ENCODE data around the gene GMPPB.
A peak's percentile ranks its signal among the peaks of the same experiment; 100 is the strongest.

The GMPPB gene

DNA sequence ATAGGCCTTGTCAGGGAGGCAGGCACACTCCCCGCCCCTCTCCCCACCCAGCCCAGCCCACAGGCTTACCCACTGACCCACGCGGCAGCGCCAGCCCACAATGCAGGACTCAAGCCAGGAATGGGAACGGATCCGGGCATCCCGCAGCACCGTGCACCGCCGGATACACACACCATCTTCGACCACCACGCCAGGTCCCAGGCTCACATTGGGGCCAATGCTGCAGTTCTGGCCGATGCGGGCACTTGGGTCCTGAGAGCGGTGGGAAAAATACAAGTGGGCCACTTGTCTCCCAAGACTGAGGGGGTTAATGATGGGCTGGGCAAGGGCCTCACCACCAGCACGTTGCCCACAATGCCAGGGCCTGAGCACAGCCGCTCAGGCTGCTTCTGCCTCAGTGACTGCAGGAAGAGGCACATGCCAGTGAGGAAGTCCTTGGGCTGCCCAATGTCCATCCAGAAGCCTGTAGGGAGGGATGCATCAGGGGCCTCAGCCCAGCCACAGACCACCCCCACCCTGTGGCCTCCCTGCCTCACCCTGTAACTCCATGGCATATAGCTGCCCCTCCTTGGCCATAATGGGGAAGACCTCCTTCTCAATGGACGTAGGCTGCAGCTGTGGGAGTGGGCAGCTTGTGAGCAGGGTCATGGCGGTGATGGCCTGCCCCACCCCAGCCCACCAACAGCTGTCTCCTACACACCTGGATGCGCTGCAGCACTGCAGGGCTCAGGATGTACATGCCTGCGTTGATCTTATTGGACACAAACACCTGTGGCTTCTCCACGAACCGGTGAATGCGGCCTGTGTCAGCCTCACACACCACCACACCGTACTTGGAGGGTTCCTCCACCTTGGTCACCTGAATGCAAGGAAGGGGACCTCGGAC, 1.6 kb downstream of the GMPPB start:
- Histone ChIP-seq H3K27ac (ENCODE audit: low read depth, low read length) (no peak overlapping the region), H3K4me2 (ENCODE audit: low read length) (no peak overlapping the region), H3K4ac (ENCODE audit: low read depth, low read length) (no peak overlapping the region), H3K23ac (ENCODE audit: low read length) (no peak overlapping the region), H3K18ac (ENCODE audit: low read length) (no peak overlapping the region), H2BK120ac (ENCODE audit: low read depth, low read length) (no peak overlapping the region), H3K9ac (ENCODE audit: low read length) (no peak overlapping the region), H3K79me2 (ENCODE audit: control insufficient read depth, insufficient read depth, low read length) (peaks cover 7% of the 10 kb centered on the region), H3K4me3 (ENCODE audit: low read length) (no peak overlapping the region), H2BK15ac (replicated peaks; ENCODE audit: low read depth) (no peak overlapping the region), H3K27me3 (ENCODE audit: insufficient read depth, low read length, poor library complexity) (no peaks in the 10 kb centered on the region), H3K36me3 (ENCODE audit: control insufficient read depth, insufficient read depth, low read length) (peaks cover 4% of the 10 kb centered on the region), H2BK5ac (ENCODE audit: low read length) (no peak overlapping the region), H2AK5ac (ENCODE audit: low read length) (no peak overlapping the region), H3K4me1 (ENCODE audit: control insufficient read depth, low read depth, low read length) (peaks cover 4% of the 10 kb centered on the region), H3K56ac (ENCODE audit: low read length) (no peak overlapping the region), H3K79me1 (ENCODE audit: low read length) (peaks cover 12% of the 10 kb centered on the region), H4K8ac (ENCODE audit: low read depth, low read length) (no peak overlapping the region), H4K5ac (ENCODE audit: low read length) (no peak overlapping the region)
- WGBS (ENCODE audit: extremely low coverage, insufficient coverage, low lambda C conversion rate), result no CpG with 5 or more reads among the region's 26 CpGs
- DNase-seq, result no peak

DNA sequence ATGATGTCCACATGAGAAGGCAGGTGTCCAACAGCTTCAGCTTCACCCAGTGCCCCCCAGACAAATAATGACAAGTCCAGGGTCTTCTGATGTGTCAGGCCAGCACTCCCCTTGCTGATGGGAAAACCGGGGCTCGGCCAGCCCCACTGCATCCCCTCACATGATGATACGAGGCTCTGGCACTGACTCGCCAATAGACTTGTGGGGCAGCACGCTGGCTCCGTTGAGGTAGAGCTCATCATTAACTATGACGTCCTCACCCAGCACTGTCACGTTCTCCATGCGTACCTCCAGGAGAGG, 2.2 kb downstream of the GMPPB start:
- H3K27me3 ChIP-seq (ENCODE audit: insufficient read depth, low read length, poor library complexity), result no peaks in the 10 kb centered on the region
- no peak overlapping the region for H3K4me2 ChIP-seq (ENCODE audit: low read length)
- peaks cover 4% of the 10 kb centered on the region for H3K36me3 ChIP-seq (ENCODE audit: control insufficient read depth, insufficient read depth, low read length)
- H3K27ac ChIP-seq (ENCODE audit: low read depth, low read length), result no peak overlapping the region
- no peak overlapping the region for H3K23ac ChIP-seq (ENCODE audit: low read length)
- peaks cover 12% of the 10 kb centered on the region for H3K79me1 ChIP-seq (ENCODE audit: low read length)
- no peak overlapping the region for H4K5ac ChIP-seq (ENCODE audit: low read length)
- no peak overlapping the region for H2AK5ac ChIP-seq (ENCODE audit: low read length)
- no peak overlapping the region for H4K8ac ChIP-seq (ENCODE audit: low read depth, low read length)
- peaks cover 4% of the 10 kb centered on the region for H3K4me1 ChIP-seq (ENCODE audit: control insufficient read depth, low read depth, low read length)
- no peak overlapping the region for H3K56ac ChIP-seq (ENCODE audit: low read length)
- H2BK120ac ChIP-seq (ENCODE audit: low read depth, low read length), result no peak overlapping the region
- no peak overlapping the region for H2BK15ac ChIP-seq (replicated peaks; ENCODE audit: low read depth)
- no peak overlapping the region for H3K18ac ChIP-seq (ENCODE audit: low read length)
- no peak overlapping the region for H3K9ac ChIP-seq (ENCODE audit: low read length)
- no peak overlapping the region for H3K4ac ChIP-seq (ENCODE audit: low read depth, low read length)
- H2BK5ac ChIP-seq (ENCODE audit: low read length), result no peak overlapping the region
- no CpG with 5 or more reads among the region's 9 CpGs for WGBS (ENCODE audit: extremely low coverage, insufficient coverage, low lambda C conversion rate)
- H3K4me3 ChIP-seq (ENCODE audit: low read length), result no peak overlapping the region
- no peak for DNase-seq
- H3K79me2 ChIP-seq (ENCODE audit: control insufficient read depth, insufficient read depth, low read length), result peaks cover 7% of the 10 kb centered on the region

DNA sequence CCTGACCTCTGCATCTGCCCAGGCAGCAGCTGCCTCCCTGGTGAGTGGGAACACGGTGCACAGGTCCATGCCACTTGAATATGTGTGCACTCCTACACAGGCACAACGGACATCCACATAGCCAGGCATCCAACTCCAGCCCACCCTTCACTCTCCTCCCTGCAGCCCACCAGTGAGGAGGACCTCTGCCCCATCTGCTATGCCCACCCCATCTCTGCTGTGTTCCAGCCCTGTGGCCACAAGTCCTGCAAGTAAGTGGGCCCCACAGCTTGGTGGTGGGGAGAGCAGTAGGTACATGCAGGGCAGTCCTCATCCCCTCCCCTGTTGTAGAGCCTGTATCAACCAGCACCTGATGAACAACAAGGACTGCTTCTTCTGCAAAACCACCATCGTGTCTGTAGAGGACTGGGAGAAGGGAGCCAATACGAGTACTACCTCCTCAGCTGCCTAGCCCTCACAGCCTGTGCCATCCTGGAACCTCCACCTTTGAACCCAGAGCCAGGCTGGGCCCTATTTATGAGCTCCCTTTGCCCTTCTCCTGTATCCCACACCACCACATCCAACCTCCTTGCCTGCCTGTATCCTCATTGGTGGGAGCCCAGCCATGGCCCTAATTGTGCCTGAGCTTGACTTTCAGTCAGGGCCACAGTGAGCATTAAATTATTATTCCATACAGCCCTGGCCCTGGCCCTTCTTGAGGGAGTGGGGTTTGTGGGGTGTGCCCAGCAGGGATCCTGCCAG, 2.7 kb downstream of the GMPPB start:
- WGBS (ENCODE audit: extremely low coverage, insufficient coverage, low lambda C conversion rate), result no CpG with 5 or more reads among the region's 4 CpGs
- Histone ChIP-seq H2BK5ac (ENCODE audit: low read length) (no peak overlapping the region), H3K18ac (ENCODE audit: low read length) (no peak overlapping the region), H3K79me1 (ENCODE audit: low read length) (peaks cover 12% of the 10 kb centered on the region), H4K5ac (ENCODE audit: low read length) (no peak overlapping the region), H3K9ac (ENCODE audit: low read length) (no peak overlapping the region), H4K8ac (ENCODE audit: low read depth, low read length) (no peak overlapping the region), H2BK15ac (replicated peaks; ENCODE audit: low read depth) (no peak overlapping the region), H3K27me3 (ENCODE audit: insufficient read depth, low read length, poor library complexity) (no peaks in the 10 kb centered on the region), H3K4ac (ENCODE audit: low read depth, low read length) (no peak overlapping the region), H3K23ac (ENCODE audit: low read length) (no peak overlapping the region), H3K4me2 (ENCODE audit: low read length) (no peak overlapping the region), H3K4me3 (ENCODE audit: low read length) (no peak overlapping the region), H3K4me1 (ENCODE audit: control insufficient read depth, low read depth, low read length) (peaks cover 4% of the 10 kb centered on the region), H3K56ac (ENCODE audit: low read length) (no peak overlapping the region), H3K79me2 (ENCODE audit: control insufficient read depth, insufficient read depth, low read length) (peaks cover 7% of the 10 kb centered on the region), H3K36me3 (ENCODE audit: control insufficient read depth, insufficient read depth, low read length) (peaks cover 5% of the 10 kb centered on the region), H3K27ac (ENCODE audit: low read depth, low read length) (no peak overlapping the region), H2BK120ac (ENCODE audit: low read depth, low read length) (no peak overlapping the region), H2AK5ac (ENCODE audit: low read length) (no peak overlapping the region)
- no peak for DNase-seq

DNA sequence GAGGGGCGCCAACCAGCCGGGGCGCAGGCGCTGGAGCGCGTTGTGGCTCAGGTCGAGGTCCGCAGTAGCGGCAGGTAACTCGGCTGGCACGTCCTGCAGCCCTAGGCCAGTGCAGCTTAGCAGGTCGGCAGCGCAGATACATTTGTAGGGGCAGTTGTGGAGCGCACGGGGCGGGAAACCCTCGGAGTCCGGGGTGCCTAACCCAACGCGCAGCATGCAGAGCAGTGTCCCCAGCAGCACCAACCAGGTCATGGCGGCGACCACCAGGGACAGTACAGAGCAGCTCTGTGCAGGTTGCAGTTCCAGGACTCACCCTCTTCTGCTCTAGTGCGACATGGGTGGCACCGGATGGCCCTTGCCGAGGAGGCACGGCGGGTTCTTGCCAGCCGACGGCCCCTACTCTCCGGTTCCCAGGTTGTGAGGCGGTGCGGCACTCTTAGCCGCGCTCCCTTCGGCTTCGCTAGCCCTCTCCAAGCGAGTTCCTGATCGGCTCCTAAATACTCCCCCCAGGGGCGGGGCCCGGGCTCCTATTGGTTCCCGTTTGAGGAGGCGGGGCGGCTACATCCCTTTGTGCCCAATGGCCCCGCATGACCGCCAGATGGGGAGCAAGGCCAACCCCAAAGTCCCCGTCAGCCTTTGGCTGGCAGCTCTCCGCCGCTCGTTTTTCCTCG, 4.4 kb downstream of the GMPPB start, which contains the start of gene AMIGO3:
AMIGO3 (minus strand) TSS at position 471 of the 671 bp plus-strand sequence; CDS start at position 252, 219 bp downstream.
- Histone ChIP-seq H3K56ac (ENCODE audit: low read length) (peak within 1 kb of the TSS; percentile 89), H3K27ac (ENCODE audit: low read depth, low read length) (no peak within 1 kb of the TSS), H2AK5ac (ENCODE audit: low read length) (no peak within 1 kb of the TSS), H3K27me3 (ENCODE audit: insufficient read depth, low read length, poor library complexity) (no peaks in the 10 kb centered on the region), H3K9ac (ENCODE audit: low read length) (peak within 1 kb of the TSS; percentile 73), H3K36me3 (ENCODE audit: control insufficient read depth, insufficient read depth, low read length) (peaks cover 5% of the 10 kb centered on the region), H3K79me2 (ENCODE audit: control insufficient read depth, insufficient read depth, low read length) (peaks cover 7% of the 10 kb centered on the region), H4K5ac (ENCODE audit: low read length) (no peak within 1 kb of the TSS), H3K4me2 (ENCODE audit: low read length) (peak within 1 kb of the TSS; percentile 82), H3K18ac (ENCODE audit: low read length) (no peak within 1 kb of the TSS), H3K4ac (ENCODE audit: low read depth, low read length) (no peak within 1 kb of the TSS), H2BK5ac (ENCODE audit: low read length) (no peak within 1 kb of the TSS), H4K8ac (ENCODE audit: low read depth, low read length) (no peak within 1 kb of the TSS), H3K23ac (ENCODE audit: low read length) (peak within 1 kb of the TSS; percentile 1), H3K4me1 (ENCODE audit: control insufficient read depth, low read depth, low read length) (peaks cover 4% of the 10 kb centered on the region), H3K4me3 (ENCODE audit: low read length) (peak within 1 kb of the TSS; percentile 9), H3K79me1 (ENCODE audit: low read length) (peaks cover 12% of the 10 kb centered on the region), H2BK120ac (ENCODE audit: low read depth, low read length) (no peak within 1 kb of the TSS), H2BK15ac (replicated peaks; ENCODE audit: low read depth) (no peak within 1 kb of the TSS)
- no CpG with 5 or more reads among the region's 50 CpGs for WGBS (ENCODE audit: extremely low coverage, insufficient coverage, low lambda C conversion rate)
- peak; percentile 96 for DNase-seq

DNA sequence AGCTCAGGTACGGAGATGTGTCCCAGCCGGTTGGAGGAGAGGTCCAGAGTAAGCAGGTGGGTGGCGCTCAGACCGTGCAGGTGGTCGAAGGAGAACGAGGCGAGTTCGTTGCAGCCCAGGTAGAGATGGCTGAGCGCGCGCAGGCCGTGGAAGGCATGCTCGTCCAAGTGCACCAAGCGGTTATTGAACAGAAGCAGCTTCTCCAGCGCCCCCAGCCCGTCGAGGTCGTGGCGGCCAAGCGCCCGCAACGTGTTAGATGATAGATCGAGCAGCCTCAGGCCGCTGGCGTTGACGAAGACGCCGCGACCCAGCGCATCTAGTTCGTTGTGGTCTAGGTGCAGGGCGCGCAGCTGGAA, 4.9 kb downstream of the GMPPB start:
- Histone ChIP-seq H3K23ac (ENCODE audit: low read length) (peak overlapping the region; percentile 1), H3K27ac (ENCODE audit: low read depth, low read length) (no peak overlapping the region), H3K79me2 (ENCODE audit: control insufficient read depth, insufficient read depth, low read length) (peaks cover 7% of the 10 kb centered on the region)

More for the DNA sequence above, 4.9 kb downstream of the GMPPB start:
- Histone ChIP-seq H4K5ac (ENCODE audit: low read length) (no peak overlapping the region), H3K18ac (ENCODE audit: low read length) (no peak overlapping the region), H4K8ac (ENCODE audit: low read depth, low read length) (no peak overlapping the region), H2BK120ac (ENCODE audit: low read depth, low read length) (no peak overlapping the region), H2BK15ac (replicated peaks; ENCODE audit: low read depth) (no peak overlapping the region), H3K4ac (ENCODE audit: low read depth, low read length) (no peak overlapping the region), H3K4me3 (ENCODE audit: low read length) (peak overlapping the region; percentile 9), H3K4me1 (ENCODE audit: control insufficient read depth, low read depth, low read length) (peaks cover 4% of the 10 kb centered on the region), H3K79me1 (ENCODE audit: low read length) (peaks cover 12% of the 10 kb centered on the region), H3K9ac (ENCODE audit: low read length) (peak overlapping the region; percentile 73), H2AK5ac (ENCODE audit: low read length) (no peak overlapping the region), H3K56ac (ENCODE audit: low read length) (peak overlapping the region; percentile 89), H2BK5ac (ENCODE audit: low read length) (no peak overlapping the region), H3K27me3 (ENCODE audit: insufficient read depth, low read length, poor library complexity) (no peaks in the 10 kb centered on the region), H3K4me2 (ENCODE audit: low read length) (peak overlapping the region; percentile 82), H3K36me3 (ENCODE audit: control insufficient read depth, insufficient read depth, low read length) (peaks cover 5% of the 10 kb centered on the region)
- DNase-seq, result no peak
- WGBS (ENCODE audit: extremely low coverage, insufficient coverage, low lambda C conversion rate), result no CpG with 5 or more reads among the region's 33 CpGs
